Smooth muscle cell (in vitro differentiated cells): ENCODE results near the gene SESTD1. TPM values are rescaled to one million over a fixed set of nuclear protein-coding genes. Genes with fewer than 3 reads are reported as not detected.

Experiments
- DNase-seq: peaks from one replicate; lab custom pipeline; 2025; ENCODE audit not compliant: unreplicated experiment; lab: John Stamatoyannopoulos, UW
- H2AFZ ChIP-seq: fragments of 200-600 bp; sonication (generic); 2 replicates; pipeline ENCODE4 v1.6.0; 2016; ENCODE audit warnings: antibody characterized with exemption, low read depth, mild to moderate bottlenecking
- H3F3A ChIP-seq: fragments of 200-600 bp; sonication (generic); 2 replicates; pipeline ENCODE4 v1.6.0; 2017; ENCODE audit warnings: antibody characterized with exemption, low read depth
- H3K27ac ChIP-seq: fragments of 200-600 bp; sonication (generic); 2 replicates; pipeline ENCODE4 v1.5.1; 2016; ENCODE audit warnings: low read depth, mild to moderate bottlenecking
- H3K27me3 ChIP-seq: fragments of 200-600 bp; sonication (generic); 2 replicates; pipeline ENCODE4 v1.6.1; 2016; ENCODE audit warnings: low read depth, mild to moderate bottlenecking
- H3K36me3 ChIP-seq: fragments of 200-600 bp; sonication (generic); 2 replicates; pipeline ENCODE4 v1.5.1; 2016; ENCODE audit warnings: low read depth
- H3K4me1 ChIP-seq: fragments of 200-600 bp; sonication (generic); 2 replicates; pipeline ENCODE4 v1.5.1; 2016; ENCODE audit warnings: low read depth
- H3K4me2 ChIP-seq: fragments of 200-600 bp; sonication (generic); 2 replicates; pipeline ENCODE4 v1.6.0; 2016; ENCODE audit warnings: mild to moderate bottlenecking
- H3K4me3 ChIP-seq: fragments of 200-600 bp; sonication (generic); 2 replicates; pipeline ENCODE4 v1.5.1; 2016; ENCODE audit warnings: mild to moderate bottlenecking
- H3K79me2 ChIP-seq: fragments of 200-600 bp; sonication (generic); 2 replicates; pipeline ENCODE4 v1.6.0; 2016; ENCODE audit warnings: low read depth, mild to moderate bottlenecking
- H3K9ac ChIP-seq: fragments of 200-600 bp; sonication (generic); 2 replicates; pipeline ENCODE4 v1.6.0; 2016; ENCODE audit warnings: low read depth
- H3K9me3 ChIP-seq: fragments of 200-600 bp; sonication (generic); replicated peaks from 2 replicates; pipeline ENCODE4 v1.5.1; 2016; ENCODE audit warnings: low read depth
- H4K20me1 ChIP-seq: fragments of 200-600 bp; sonication (generic); 2 replicates; pipeline ENCODE4 v1.6.0; 2016; ENCODE audit warnings: low read depth
- WGBS: methylation state at CpG from one replicate; pipeline ENCODE4 v1.1.7; 2016; ENCODE audit warnings: low lambda C conversion rate; 5-methylcytosine and 5-hydroxymethylcytosine counted together
- polyA plus RNA-seq: library from polyadenylated mRNA; unstranded; fragments of >200 nt; fragmentation: Nextera tagmentation; extraction: Ambion mirVana; gene quantifications from 2 replicates; pipeline ENCODE4 v1.2.1, GENCODE V29; 2016
- total RNA-seq: library from RNA; depleted of rRNA; stranded (reverse); fragments of >200 nt; gene quantifications from 2 replicates; pipeline ENCODE4 v1.2.3, GENCODE V29; 2014
- TF ChIP-seq, protein P1 (sequence below): fragments of 200-600 bp; sonication (generic); IDR thresholded peaks from 2 replicates; pipeline ENCODE4 v1.5.1; 2017; ENCODE audit warnings: borderline replicate concordance, mild to moderate bottlenecking, antibody characterized with exemption; ENCODE audit not compliant: insufficient read depth, poor library complexity, severe bottlenecking

Gene SESTD1
- total and polyA plus RNA-seq, 2 experiments from 2014 or later: 29.1 to 82.3 TPM

DNA sequence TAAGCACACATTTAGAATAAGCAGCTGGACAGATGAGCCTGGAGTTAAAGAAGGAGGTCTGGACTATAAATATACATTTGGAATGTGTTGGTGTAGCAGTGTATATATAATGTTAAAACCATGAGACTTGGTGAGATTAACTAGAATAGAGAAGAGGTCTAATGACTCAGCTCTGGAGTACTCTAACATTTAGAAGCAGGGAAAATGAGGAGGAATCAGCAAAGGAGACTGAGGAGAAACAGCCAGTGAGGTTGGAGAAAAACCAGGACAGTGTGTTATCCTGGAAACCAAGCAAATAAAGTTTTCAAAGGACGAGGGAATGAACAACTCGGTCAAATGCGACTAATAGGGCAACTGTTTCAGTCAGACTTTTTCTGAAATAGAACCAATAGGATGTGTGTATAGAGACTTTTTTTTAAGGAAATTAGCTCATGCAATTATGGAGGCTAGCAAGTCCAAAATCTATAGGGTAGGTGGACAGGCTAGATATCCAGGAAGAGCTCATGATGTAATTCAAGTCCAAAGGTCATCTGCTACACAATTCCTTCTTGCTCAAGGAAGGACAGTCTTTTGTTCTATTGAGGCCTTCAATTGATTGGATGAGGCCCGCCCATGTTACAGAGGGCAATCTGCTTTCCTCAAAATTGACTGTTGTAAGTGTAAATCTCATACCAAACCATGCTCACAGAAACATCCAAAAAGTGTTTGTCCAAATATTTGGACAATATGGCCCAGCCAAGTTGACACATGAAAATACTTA lies 10.8 kb upstream of the SESTD1 start:
- Histone ChIP-seq H3K9ac (peak overlapping the region; percentile 48), H3K9me3 (no peaks in the 10 kb centered on the region), H3F3A (peaks cover 28% of the 10 kb centered on the region), H3K4me3 (no peak overlapping the region), H3K36me3 (no peaks in the 10 kb centered on the region), H3K27me3 (no peaks in the 10 kb centered on the region), H3K79me2 (no peaks in the 10 kb centered on the region), H3K27ac (peak overlapping the region; percentile 86), H3K4me1 (peaks cover 16% of the 10 kb centered on the region), H4K20me1 (no peaks in the 10 kb centered on the region), H2AFZ (peak overlapping the region; percentile 16), H3K4me2 (peak overlapping the region; percentile 75)
- TF ChIP-seq, protein P1, sequence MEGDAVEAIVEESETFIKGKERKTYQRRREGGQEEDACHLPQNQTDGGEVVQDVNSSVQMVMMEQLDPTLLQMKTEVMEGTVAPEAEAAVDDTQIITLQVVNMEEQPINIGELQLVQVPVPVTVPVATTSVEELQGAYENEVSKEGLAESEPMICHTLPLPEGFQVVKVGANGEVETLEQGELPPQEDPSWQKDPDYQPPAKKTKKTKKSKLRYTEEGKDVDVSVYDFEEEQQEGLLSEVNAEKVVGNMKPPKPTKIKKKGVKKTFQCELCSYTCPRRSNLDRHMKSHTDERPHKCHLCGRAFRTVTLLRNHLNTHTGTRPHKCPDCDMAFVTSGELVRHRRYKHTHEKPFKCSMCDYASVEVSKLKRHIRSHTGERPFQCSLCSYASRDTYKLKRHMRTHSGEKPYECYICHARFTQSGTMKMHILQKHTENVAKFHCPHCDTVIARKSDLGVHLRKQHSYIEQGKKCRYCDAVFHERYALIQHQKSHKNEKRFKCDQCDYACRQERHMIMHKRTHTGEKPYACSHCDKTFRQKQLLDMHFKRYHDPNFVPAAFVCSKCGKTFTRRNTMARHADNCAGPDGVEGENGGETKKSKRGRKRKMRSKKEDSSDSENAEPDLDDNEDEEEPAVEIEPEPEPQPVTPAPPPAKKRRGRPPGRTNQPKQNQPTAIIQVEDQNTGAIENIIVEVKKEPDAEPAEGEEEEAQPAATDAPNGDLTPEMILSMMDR: no peak
- WGBS: 38% methylated on average over 4 of the region's 4 CpGs
- no peak for DNase-seq

DNA sequence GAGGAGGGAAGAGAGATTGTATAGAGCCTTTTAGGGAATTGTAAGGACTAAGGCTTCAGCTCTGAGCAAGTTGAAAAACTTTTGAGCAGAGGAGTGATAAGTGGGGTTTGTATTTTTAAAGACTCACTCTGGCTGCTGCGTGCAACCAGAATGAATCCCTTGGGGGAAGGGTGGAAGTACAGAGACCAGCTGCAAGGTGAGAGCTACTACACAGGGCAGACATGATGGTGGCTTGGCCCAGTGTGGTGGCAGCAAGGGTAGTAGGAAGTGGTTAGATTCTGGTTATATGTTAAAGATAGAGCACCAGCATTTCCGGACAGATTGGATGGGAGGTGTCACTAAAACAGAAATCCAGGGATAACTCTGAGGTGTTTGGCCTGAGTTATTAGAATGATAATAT lies 10.1 kb upstream of the SESTD1 start:
- Histone ChIP-seq H3K79me2 (no peaks in the 10 kb centered on the region), H3K4me1 (peaks cover 16% of the 10 kb centered on the region), H3F3A (peaks cover 28% of the 10 kb centered on the region), H3K27ac (peak overlapping the region; percentile 86), H2AFZ (peak overlapping the region; percentile 89), H3K9ac (peak overlapping the region; percentile 57), H3K9me3 (no peaks in the 10 kb centered on the region), H3K4me3 (no peak overlapping the region), H3K27me3 (no peaks in the 10 kb centered on the region), H3K36me3 (no peaks in the 10 kb centered on the region), H3K4me2 (peak overlapping the region; percentile 75), H4K20me1 (no peaks in the 10 kb centered on the region)
- DNase-seq: no peak
- 17% methylated on average over 2 of the region's 2 CpGs for WGBS
- TF ChIP-seq, protein P1: no peak

DNA sequence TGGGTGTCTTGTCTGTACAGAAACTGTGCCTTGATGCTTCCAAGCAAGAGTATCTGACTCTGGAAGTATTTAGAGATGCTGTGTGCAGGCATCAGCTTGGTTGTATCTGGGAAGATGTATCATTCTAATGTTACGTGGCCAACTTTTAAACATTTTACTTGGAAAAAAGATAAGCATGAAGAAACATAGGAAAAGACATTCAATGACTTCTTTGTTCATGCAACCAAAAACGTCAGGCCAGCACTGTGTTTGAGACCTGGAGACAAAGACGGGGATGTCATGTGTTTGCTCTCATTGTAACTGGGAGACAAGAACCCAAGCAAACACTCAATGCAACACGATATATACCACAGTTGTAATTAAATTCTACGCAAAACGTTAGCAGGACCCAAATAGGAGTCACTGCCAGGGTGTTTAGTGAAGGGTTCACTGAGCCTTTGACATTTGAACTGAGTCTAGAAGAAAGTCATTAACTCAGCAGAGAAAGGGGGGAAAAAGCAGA lies 8.9 kb upstream of the SESTD1 start:
- no peak overlapping the region for H3K4me3 ChIP-seq
- no peaks in the 10 kb centered on the region for H3K36me3 ChIP-seq
- H3K9me3 ChIP-seq: no peaks in the 10 kb centered on the region
- WGBS: 65% methylated on average over 6 of the region's 6 CpGs
- H3K9ac ChIP-seq: no peak overlapping the region
- no peaks in the 10 kb centered on the region for H4K20me1 ChIP-seq
- H2AFZ ChIP-seq: peak overlapping the region; percentile 89
- peaks cover 18% of the 10 kb centered on the region for H3K4me1 ChIP-seq
- H3F3A ChIP-seq: peaks cover 28% of the 10 kb centered on the region
- H3K79me2 ChIP-seq: no peaks in the 10 kb centered on the region
- peak overlapping the region; percentile 75 for H3K4me2 ChIP-seq
- peak overlapping the region; percentile 86 for H3K27ac ChIP-seq
- no peak for DNase-seq
- no peaks in the 10 kb centered on the region for H3K27me3 ChIP-seq
- TF ChIP-seq, protein P1: no peak
